BLaER1 treated with 17β-estradiol and CSF1 and Interleukin-3, amounts not matched to agents 10 nM and 100 nM (cell line): ENCODE data around the gene RPS6KA2.

ENCODE experiments used
- H3K27ac ChIP-seq, 11 experiments: shearing (Covaris generic); formaldehyde crosslinking; 2 replicates each; pipeline ENCODE4 v1.8.1; 2022
- H3K27me3 ChIP-seq, 11 experiments: shearing (Covaris generic); formaldehyde crosslinking; 2 replicates each; pipeline ENCODE4 v1.8.1; 2022
- H3K36me3 ChIP-seq, 11 experiments: shearing (Covaris generic); formaldehyde crosslinking; 2 replicates each; pipeline ENCODE4 v1.8.1; 2022
- H3K4me1 ChIP-seq, 10 experiments: shearing (Covaris generic); formaldehyde crosslinking; 2 replicates each; pipeline ENCODE4 v1.8.1; 2022
- H3K4me2 ChIP-seq, 11 experiments: shearing (Covaris generic); formaldehyde crosslinking; 2 replicates each; pipeline ENCODE4 v1.8.1; 2022
- H3K4me3 ChIP-seq, 10 experiments: shearing (Covaris generic); formaldehyde crosslinking; 2 replicates each; pipeline ENCODE4 v1.8.1; 2022
- H3K9ac ChIP-seq, 11 experiments: shearing (Covaris generic); formaldehyde crosslinking; 2 replicates each; pipeline ENCODE4 v1.8.1; 2022
- H3K9me3 ChIP-seq, 11 experiments: shearing (Covaris generic); formaldehyde crosslinking; replicated peaks in 1 of 11; 2 replicates each; pipeline ENCODE4 v1.8.1; 2022
- H4K20me1 ChIP-seq, 11 experiments: shearing (Covaris generic); formaldehyde crosslinking; 2 replicates each; pipeline ENCODE4 v1.8.1; 2022
- Cebpa-rat ChIP-seq, 11 experiments: shearing (Covaris generic); IDR thresholded peaks; 2 replicates each; pipeline ENCODE4 v1.8.1; 2022

Gene RPS6KA2

DNA sequence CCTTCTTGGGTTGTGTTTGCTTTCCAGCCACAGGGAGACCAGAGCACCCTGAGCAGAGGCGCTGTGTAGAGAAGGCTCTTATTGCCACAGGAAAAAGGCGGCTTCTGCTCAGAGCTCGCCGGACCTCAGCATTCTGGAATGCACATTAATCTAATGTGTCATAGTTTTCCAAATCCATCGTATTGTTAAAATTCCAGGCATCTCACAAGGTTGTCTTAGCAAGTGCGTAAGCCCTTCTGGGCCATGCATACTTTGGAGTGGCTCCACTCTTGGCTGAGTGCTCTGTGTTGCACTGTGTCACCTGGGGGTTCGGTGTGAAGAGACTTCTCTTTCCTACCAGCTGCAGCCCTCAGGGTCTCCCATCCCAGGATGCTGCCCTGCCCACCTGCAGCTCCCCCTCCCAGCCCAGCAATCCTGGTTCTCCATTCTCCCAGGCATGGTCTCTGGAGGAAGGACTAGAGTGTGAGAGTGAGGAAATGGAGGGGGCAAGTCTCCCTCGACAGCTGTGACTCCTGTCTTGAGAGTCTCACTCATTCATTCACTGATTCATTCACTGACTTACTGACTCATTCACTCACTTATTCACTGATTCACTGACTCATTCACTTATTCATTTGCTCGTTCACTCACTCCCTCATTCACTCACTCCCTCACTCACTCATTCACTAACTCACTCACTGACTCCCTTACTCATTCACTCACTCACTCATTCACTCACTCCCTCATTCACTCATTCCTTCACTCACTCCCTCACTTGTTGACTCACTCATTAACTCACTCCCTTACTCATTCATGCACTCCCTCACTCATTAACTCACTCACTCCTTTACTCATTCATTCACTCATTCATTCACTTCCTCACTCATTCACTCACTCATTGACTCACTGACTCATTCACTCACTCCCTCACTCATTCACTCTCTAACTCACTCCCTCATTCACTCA is 160.6 kb downstream of the RPS6KA2 start:
- H3K27ac ChIP-seq: peak overlapping the region in 6 of 11 experiments; percentile 2 to 96 (median 93); a peak in 10 of 22 replicates
- 0 out of 22 replicates have a peak, but pooled peaks cover 0 to 13% (median 0%) of the 10 kb centered on the region in 11 experiments for H3K27me3 ChIP-seq
- H3K9me3 ChIP-seq: no peaks in the 10 kb centered on the region
- H3K36me3 ChIP-seq: peaks cover 0 to 12% (median 0%) of the 10 kb centered on the region in 11 experiments; a peak in 2 of 22 replicates
- TF ChIP-seq Cebpa-rat (IDR thresholded peaks at IDR 0.05): no peak
- peak overlapping the region in 8 of 11 experiments; percentile 84 to 96 (median 89); a peak in 16 of 22 replicates for H3K4me2 ChIP-seq
- no peak overlapping the region for H3K4me3 ChIP-seq
- no peak overlapping the region for H3K9ac ChIP-seq
- peaks cover 0 to 5% (median 0%) of the 10 kb centered on the region in 11 experiments; a peak in 2 of 22 replicates for H4K20me1 ChIP-seq
- peaks cover 28 to 91% (median 84%) of the 10 kb centered on the region in 10 experiments for H3K4me1 ChIP-seq

DNA sequence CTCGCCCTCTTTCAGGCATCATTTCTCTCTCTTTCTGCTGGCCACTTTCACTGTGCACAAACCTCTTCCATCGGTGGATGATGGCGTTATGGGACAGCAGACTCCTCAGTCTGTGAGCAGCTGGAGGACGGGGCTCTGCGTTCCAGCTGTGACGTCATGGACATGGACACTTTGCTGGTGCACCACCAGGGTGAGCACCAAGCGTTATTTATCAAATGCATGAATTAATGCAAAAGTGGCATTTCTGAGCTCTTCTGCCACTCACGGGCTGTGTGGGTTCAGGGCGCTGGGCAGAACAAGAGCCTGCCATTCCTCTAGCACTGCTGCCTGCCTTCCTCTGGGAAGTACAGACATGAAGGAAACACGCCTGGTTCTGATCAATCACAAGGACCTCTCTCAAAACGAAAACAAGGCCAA is 161.4 kb downstream of the RPS6KA2 start:
- 0 out of 22 replicates have a peak, but pooled peaks cover 0 to 13% (median 0%) of the 10 kb centered on the region in 11 experiments for H3K27me3 ChIP-seq
- peak overlapping the region in 7 of 11 experiments; percentile 2 to 96 (median 93); a peak in 12 of 22 replicates for H3K27ac ChIP-seq
- H3K36me3 ChIP-seq: peaks cover 0 to 12% (median 0%) of the 10 kb centered on the region in 11 experiments; a peak in 2 of 22 replicates
- peaks cover 34 to 97% (median 91%) of the 10 kb centered on the region in 10 experiments for H3K4me1 ChIP-seq
- 0 out of 22 replicates have a peak overlapping the region, but pooled peaks of 1 of the 11 experiments have one; percentile 27 for H3K9ac ChIP-seq
- H3K9me3 ChIP-seq: no peaks in the 10 kb centered on the region
- TF ChIP-seq Cebpa-rat (IDR thresholded peaks at IDR 0.05): no peak
- peak overlapping the region in 9 of 11 experiments; percentile 81 to 96 (median 88); a peak in 17 of 22 replicates for H3K4me2 ChIP-seq
- H4K20me1 ChIP-seq: peaks cover 0 to 5% (median 0%) of the 10 kb centered on the region in 11 experiments; a peak in 2 of 22 replicates
- no peak overlapping the region for H3K4me3 ChIP-seq

- Histone ChIP-seq H3K4me3 (no peak overlapping the region), H3K4me1 (peaks cover 37 to 99% (median 93%) of the 10 kb centered on the region in 10 experiments), H4K20me1 (peaks cover 0 to 5% (median 0%) of the 10 kb centered on the region in 11 experiments; a peak in 2 of 22 replicates), H3K36me3 (peaks cover 0 to 12% (median 0%) of the 10 kb centered on the region in 11 experiments; a peak in 2 of 22 replicates), H3K27me3 (0 out of 22 replicates have a peak, but pooled peaks cover 0 to 13% (median 0%) of the 10 kb centered on the region in 11 experiments), H3K4me2 (peak overlapping the region in 9 of 11 experiments; percentile 81 to 96 (median 88); a peak in 18 of 22 replicates), H3K9ac (peak overlapping the region in 5 of 11 experiments; percentile 71 to 85 (median 82); a peak in 8 of 22 replicates), H3K9me3 (no peaks in the 10 kb centered on the region), H3K27ac (peak overlapping the region in 8 of 11 experiments; percentile 81 to 96 (median 92); a peak in 15 of 22 replicates)
- no peak for TF ChIP-seq Cebpa-rat (IDR thresholded peaks at IDR 0.05)
These were observed 162.1 kb downstream of the RPS6KA2 start for GRCh38 chr6:166465003-166465399.

DNA sequence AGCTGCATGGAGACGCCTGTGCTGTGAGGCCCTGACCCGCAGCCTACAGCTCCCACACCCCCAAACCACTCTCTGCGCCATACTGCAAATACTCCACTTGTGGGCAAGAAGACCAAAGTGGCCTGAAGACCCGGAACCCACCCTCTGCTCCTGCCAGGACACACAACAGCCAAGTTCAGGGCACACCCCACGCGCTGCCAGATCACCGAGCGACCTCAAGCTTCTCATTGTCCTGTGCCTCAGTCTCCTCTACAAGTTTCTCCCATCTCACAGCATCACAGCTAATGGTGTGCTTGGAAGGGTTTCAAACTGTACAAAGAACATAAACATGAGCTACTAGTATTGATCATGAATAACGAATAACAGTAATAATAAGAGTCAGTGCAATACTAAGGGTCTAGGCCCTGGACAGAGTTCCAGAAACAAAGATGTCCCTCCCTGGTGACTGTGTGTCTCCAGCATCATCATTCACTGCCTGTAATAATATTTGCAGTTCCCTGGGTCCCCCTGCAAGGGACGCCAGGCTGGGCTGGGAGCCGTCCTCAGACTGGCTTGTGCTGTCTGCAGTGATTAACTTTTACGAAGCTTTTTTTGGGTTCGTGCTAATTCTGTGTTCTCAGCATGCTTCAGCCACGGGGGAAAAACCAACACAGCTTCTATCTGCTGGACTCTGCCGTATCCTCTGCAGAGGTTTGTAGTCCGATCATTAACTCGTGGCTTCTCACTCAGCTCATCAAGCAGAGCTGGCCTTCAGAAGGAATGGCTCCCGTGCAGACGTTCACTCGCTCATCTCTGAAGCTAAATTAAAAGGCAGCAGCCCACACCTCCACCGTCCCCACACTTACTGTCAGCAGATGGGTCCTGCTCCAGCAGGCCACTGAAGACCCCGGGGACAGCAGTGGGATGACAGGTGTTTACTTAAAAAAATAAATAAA is 162.7 kb downstream of the RPS6KA2 start:
- Histone ChIP-seq H3K4me1 (peaks cover 37 to 99% (median 93%) of the 10 kb centered on the region in 10 experiments), H3K27ac (peak overlapping the region in 9 of 11 experiments; percentile 69 to 96 (median 91); a peak in 18 of 22 replicates), H3K4me2 (peak overlapping the region; percentile 67 to 96 (median 85)), H3K27me3 (0 out of 22 replicates have a peak, but pooled peaks cover 0 to 13% (median 0%) of the 10 kb centered on the region in 11 experiments), H3K36me3 (peaks cover 0 to 8% (median 0%) of the 10 kb centered on the region in 11 experiments; a peak in 1 of 22 replicates), H3K9ac (peak overlapping the region in 9 of 11 experiments; percentile 66 to 85 (median 80); a peak in 17 of 22 replicates), H4K20me1 (peaks cover 0 to 5% (median 0%) of the 10 kb centered on the region in 11 experiments; a peak in 2 of 22 replicates), H3K9me3 (no peaks in the 10 kb centered on the region), H3K4me3 (peak overlapping the region in 4 of 10 experiments; percentile 8 to 35 (median 25); a peak in 2 of 20 replicates)
- TF ChIP-seq Cebpa-rat (IDR thresholded peaks at IDR 0.05): no peak

DNA sequence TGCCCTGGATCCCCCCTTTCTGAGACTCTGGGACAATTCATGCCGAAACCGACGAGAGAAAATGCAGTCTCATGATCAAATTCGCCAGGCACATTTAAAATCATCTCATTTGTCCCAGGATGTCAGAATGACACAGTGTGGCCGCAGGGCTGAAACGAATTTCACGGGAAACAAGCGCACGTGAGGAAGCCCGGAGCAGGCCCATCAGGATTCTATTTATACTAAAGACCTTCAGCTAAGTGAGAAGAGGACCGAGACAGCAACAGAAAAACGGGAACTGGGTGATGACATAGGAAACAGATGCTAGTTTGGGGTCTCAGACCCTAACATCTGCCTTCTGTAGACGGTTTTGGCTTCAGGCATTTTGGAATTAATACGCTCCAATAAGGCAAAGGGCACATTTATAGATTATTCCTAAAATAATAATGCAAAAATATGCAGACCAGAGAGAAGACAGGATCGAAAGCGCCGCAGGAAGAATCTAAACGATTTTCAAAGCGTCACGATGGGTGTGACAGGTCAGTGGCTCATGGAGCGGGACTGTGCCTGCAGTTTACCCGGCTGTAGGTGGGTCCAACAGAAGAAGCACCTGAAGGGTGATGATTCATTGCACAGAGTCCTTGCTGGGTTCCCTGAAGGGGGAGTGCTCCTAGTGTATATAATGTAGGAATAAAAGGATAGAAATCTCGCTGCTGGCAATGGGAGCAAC is 163.5 kb downstream of the RPS6KA2 start:
- peaks cover under 1 to 5% (median 2%) of the 10 kb centered on the region in 11 experiments; a peak in 17 of 22 replicates for H3K9me3 ChIP-seq
- H3K4me3 ChIP-seq: peak overlapping the region in 7 of 10 experiments; percentile 10 to 37 (median 27); a peak in 7 of 20 replicates
- peaks cover 0 to 5% (median 0%) of the 10 kb centered on the region in 11 experiments; a peak in 2 of 22 replicates for H4K20me1 ChIP-seq
- TF ChIP-seq Cebpa-rat (IDR thresholded peaks at IDR 0.05): peak in 3 of 11 experiments; percentile 11 to 33 (median 22); a peak in 1 of 22 replicates
- peak overlapping the region in 10 of 11 experiments; percentile 5 to 96 (median 88); a peak in 18 of 22 replicates for H3K27ac ChIP-seq
- peaks cover 37 to 93% (median 88%) of the 10 kb centered on the region in 10 experiments for H3K4me1 ChIP-seq
- peak overlapping the region; percentile 67 to 96 (median 85) for H3K4me2 ChIP-seq
- H3K9ac ChIP-seq: peak overlapping the region in 10 of 11 experiments; percentile 6 to 85 (median 78); a peak in 18 of 22 replicates
- H3K36me3 ChIP-seq: peaks cover 0 to 13% (median 0%) of the 10 kb centered on the region in 11 experiments; a peak in 2 of 22 replicates
- H3K27me3 ChIP-seq: 0 out of 22 replicates have a peak, but pooled peaks cover 0 to 13% (median 0%) of the 10 kb centered on the region in 11 experiments

DNA sequence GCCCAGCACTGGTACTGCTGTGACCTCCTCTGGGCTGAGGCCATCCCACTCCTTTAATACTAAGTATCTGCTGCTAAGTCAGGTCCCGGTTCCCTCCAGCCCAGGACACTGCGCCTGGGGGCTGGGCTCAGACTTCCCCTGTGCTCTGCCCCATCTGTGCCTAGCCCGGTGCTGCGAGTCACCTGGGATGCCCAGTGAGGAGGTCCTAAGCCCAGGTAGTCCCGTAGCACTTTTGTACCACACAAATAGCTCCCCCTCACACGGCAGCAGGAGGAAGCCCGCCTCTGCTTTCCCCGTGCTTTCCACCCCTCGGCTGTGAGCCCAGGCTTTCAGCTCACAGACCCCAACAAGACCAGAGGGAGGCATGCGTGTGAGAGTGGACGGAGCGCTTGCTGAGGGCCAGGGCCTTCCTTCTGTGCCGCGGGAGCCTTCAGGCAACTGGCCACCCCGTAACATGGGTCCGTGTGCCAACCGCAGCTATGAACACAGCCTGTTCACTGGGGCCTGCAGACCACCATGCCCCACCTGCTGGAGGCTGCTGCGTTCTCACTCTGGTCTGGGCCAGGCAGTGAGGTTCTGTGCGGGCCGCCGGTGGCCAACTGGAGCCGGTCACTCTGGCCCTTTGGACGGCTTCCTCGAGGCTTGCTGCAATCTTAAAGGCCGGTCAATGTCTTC is 164.5 kb downstream of the RPS6KA2 start:
- Histone ChIP-seq H3K36me3 (peaks cover 0 to 17% (median 5%) of the 10 kb centered on the region in 11 experiments; a peak in 9 of 22 replicates), H3K4me3 (peak overlapping the region in 2 of 10 experiments; percentile 10 to 37; a peak in 2 of 20 replicates), H3K9ac (peak overlapping the region in 9 of 11 experiments; percentile 66 to 85 (median 80); a peak in 19 of 22 replicates), H3K4me2 (peak overlapping the region; percentile 67 to 96 (median 85)), H3K9me3 (peaks cover 10 to 14% (median 11%) of the 10 kb centered on the region in 11 experiments), H3K27me3 (0 out of 22 replicates have a peak, but pooled peaks cover 0 to 13% (median 0%) of the 10 kb centered on the region in 11 experiments), H3K27ac (peak overlapping the region in 10 of 11 experiments; percentile 5 to 96 (median 88); a peak in 19 of 22 replicates), H4K20me1 (peaks cover 0 to 5% (median 0%) of the 10 kb centered on the region in 11 experiments; a peak in 2 of 22 replicates), H3K4me1 (peaks cover 37 to 84% (median 82%) of the 10 kb centered on the region in 10 experiments)
- TF ChIP-seq Cebpa-rat (IDR thresholded peaks at IDR 0.05): no peak
